Right atrium auricular region (tissue), 2 donors: Measurements from ENCODE around the gene OTOG. TPM values are rescaled to one million over a fixed set of nuclear protein-coding genes. Genes with fewer than 3 reads are reported as not detected.

Experiments used
- DNase-seq: peaks from one replicate; pipeline ENCODE4 v3.0.0-alpha.2; 2019; ENCODE audit warnings: low spot score
- H3K27ac ChIP-seq, 2 donors: fragments of 200-600 bp; sonication (generic); 1 replicate in 1 of 2; 2 replicates in 1 of 2; pipeline ENCODE4 v1.5.1; 2016 to 2019
- H3K27me3 ChIP-seq, 2 donors: fragments of 200-600 bp; sonication (generic); one replicate each; pipeline versions ENCODE4 v1.5.1 to v1.6.0; 2017 to 2019
- H3K36me3 ChIP-seq: fragments of 200-600 bp; sonication (generic); one replicate; pipeline ENCODE4 v1.5.1; 2016
- H3K4me1 ChIP-seq, 2 donors: fragments of 200-600 bp; sonication (generic); one replicate each; pipeline versions ENCODE4 v1.5.1 to v1.6.0; 2017 to 2019
- H3K4me3 ChIP-seq, 2 donors: fragments of 200-600 bp; sonication (generic); 1 replicate in 1 of 2; 2 replicates in 1 of 2; pipeline ENCODE4 v1.5.1; 2017 to 2019; ENCODE audit warnings: mild to moderate bottlenecking in 1 of 2, moderate library complexity in 1 of 2
- H3K9me3 ChIP-seq, 2 donors: fragments of 200-600 bp; sonication (generic); one replicate each; pipeline ENCODE4 v1.5.1; 2019
- total RNA-seq, 2 donors: library from RNA; depleted of rRNA; stranded (reverse); fragments of >200 nt; gene quantifications; one replicate each; pipeline ENCODE4 v1.1.0, GENCODE V29; 2016
- TF ChIP-seq, protein P1 (sequence below), 2 donors: fragments of 200-600 bp; sonication (generic); IDR thresholded peaks; one replicate each; pipeline ENCODE4 v1.5.1; 2019; ENCODE audit warnings: antibody characterized with exemption in 2 of 2

The OTOG gene
- total RNA-seq, 2 donors from 2014 or later = not detected

DNA sequence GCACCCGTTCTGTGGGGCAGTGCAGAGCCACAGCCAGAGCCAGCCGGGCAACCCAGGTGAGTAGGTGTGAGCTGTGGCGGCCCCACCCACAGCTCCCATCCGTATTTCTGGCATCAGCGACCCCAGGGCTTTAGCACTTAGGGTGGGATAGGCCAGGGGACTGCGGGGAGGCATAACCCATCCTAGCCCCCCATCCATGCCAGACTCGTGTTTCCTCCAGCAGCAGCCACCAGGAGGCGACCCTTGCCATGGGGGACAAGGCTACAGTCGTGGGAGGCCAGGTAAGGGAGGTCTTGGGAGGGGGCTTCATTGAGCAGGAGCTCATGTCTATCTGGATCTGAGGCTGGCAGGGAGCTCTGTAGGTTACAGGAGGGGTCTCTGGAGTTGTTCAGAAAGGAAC, 873 bp downstream of the OTOG start:
- Histone ChIP-seq H3K4me1 (no peaks in the 10 kb centered on the region), H3K27ac (no peak overlapping the region), H3K27me3 (no peaks in the 10 kb centered on the region), H3K9me3 (no peaks in the 10 kb centered on the region), H3K36me3 (no peaks in the 10 kb centered on the region), H3K4me3 (no peak overlapping the region)
- DNase-seq = no peak
- TF ChIP-seq, protein P1, sequence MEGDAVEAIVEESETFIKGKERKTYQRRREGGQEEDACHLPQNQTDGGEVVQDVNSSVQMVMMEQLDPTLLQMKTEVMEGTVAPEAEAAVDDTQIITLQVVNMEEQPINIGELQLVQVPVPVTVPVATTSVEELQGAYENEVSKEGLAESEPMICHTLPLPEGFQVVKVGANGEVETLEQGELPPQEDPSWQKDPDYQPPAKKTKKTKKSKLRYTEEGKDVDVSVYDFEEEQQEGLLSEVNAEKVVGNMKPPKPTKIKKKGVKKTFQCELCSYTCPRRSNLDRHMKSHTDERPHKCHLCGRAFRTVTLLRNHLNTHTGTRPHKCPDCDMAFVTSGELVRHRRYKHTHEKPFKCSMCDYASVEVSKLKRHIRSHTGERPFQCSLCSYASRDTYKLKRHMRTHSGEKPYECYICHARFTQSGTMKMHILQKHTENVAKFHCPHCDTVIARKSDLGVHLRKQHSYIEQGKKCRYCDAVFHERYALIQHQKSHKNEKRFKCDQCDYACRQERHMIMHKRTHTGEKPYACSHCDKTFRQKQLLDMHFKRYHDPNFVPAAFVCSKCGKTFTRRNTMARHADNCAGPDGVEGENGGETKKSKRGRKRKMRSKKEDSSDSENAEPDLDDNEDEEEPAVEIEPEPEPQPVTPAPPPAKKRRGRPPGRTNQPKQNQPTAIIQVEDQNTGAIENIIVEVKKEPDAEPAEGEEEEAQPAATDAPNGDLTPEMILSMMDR (IDR thresholded peaks at IDR 0.05) = no peak

DNA sequence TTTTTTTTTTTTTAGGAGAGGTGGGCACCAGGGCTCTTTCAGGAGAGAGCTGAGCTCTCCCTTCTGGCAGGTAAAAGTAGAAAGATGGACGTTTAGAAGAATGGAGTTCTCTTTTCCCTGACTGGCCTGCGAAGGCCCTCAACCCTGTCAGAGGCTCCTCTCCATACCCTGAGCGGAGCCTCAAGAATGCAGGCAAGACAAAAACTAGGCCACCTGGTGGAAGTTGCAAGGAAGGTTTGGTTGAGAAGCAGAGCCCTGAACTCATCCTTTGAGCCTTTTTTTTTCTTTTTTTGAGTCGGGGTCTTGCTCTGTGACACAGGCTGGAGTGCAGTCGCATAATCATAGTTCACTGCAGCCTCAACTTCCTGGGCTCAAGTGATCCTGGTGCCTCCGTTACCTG, 1.4 kb downstream of the OTOG start:
- Histone ChIP-seq H3K36me3 (no peaks in the 10 kb centered on the region), H3K9me3 (no peaks in the 10 kb centered on the region), H3K4me1 (no peaks in the 10 kb centered on the region), H3K27ac (no peak overlapping the region), H3K4me3 (no peak overlapping the region), H3K27me3 (no peaks in the 10 kb centered on the region)
- TF ChIP-seq, protein P1 (IDR thresholded peaks at IDR 0.05) = no peak
- DNase-seq = no peak

DNA sequence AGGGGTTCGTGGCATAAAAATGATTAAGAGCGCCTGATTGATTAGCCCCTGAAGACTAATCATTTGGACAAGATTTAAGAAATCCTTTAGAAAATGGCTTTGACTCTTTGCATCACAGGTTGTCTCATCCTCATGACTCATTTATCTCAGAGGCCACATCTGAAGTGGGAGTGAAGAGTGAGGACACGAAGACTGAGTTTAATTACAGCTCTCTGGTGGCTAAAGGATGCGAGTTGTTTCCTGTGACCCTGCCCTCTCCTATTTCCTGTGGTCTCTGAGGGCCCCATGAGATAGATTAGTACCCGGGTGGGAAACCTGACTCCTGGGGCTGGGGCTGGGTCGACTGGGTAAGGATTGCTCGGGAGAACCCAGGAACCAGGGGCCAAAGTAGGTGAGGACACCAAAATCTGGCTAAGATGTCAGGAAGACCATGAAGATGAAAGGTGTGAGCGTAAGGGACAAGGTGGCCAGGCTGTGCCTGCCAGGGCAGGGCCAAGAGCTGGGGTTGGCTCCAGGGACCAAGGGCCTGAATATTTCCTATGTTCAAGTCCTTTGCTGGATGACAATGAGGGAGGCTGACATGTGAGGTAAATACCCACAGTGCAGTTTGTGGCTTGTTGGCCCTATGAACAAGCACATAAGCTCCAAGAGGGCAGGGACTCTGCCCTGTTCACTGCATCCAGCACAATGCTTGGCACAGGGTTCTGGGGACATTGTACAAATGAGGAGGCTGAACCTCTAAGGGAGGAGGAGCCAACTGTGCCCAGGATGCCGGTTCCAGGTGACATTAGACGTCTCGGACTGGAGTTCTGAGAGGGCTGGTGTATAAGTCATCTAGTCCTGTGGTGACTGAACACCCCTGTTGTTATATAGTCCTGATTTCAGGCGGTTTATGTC, 3.6 kb downstream of the OTOG start:
- H3K9me3 ChIP-seq = no peaks in the 10 kb centered on the region
- no peak overlapping the region for H3K4me3 ChIP-seq
- no peak overlapping the region for H3K27ac ChIP-seq
- TF ChIP-seq, protein P1 (IDR thresholded peaks at IDR 0.05) = no peak
- no peaks in the 10 kb centered on the region for H3K4me1 ChIP-seq
- no peaks in the 10 kb centered on the region for H3K36me3 ChIP-seq
- no peaks in the 10 kb centered on the region for H3K27me3 ChIP-seq
- DNase-seq = no peak

DNA sequence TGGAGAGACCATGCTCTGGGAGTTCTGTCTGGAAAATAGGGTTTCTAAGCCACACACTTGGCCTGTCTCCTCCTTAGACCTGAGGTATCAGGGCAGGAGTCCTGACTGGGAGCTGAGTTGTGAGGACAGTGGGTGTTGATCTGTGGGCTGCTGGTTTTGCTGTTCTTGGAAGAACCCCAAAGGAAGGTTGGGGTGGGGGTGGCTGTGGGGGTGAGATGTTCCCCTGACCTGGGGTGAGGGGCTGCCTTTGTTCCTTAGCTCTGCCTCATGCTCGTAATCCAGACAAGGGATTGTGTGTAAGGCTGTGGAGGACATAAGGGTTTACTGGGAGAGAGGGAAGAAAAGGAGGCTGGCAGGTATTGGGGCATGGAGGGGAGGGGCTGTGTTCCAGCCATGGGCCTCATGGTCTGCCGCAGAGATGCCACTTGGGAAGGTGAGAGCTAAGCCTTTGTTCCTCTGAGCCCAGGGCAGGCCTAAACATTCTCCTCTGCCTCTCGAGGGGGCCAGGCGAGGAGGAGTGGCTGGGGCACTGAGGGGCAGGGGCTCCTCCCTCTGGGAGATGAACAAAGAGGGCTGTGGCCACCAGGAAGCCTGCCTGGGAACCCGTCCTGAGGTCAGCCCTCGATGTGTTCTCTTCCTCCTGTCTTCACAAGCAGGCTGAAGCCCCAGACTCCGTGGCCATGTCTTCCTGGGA, 4.4 kb downstream of the OTOG start:
- no peaks in the 10 kb centered on the region for H3K27me3 ChIP-seq
- no peaks in the 10 kb centered on the region for H3K36me3 ChIP-seq
- H3K9me3 ChIP-seq = no peaks in the 10 kb centered on the region
- TF ChIP-seq, protein P1 (IDR thresholded peaks at IDR 0.05) = no peak
- no peak for DNase-seq
- H3K4me3 ChIP-seq = no peak overlapping the region
- no peak overlapping the region for H3K27ac ChIP-seq
- no peaks in the 10 kb centered on the region for H3K4me1 ChIP-seq

DNA sequence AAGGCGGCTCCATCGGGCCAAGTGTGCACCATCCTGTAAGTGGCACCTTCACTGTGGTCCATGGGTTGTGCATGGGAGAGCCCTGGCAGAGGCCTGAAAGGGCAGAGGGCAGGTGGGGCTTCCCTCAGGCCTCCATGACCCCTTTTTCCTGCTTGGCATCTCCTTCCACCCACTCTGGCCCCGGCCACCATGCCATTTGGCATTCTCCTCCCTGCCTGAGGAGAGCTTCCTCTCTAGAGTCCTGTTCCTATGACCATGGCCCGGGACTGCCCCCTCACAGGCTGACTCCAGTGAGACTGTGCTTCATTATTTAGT, 4.9 kb downstream of the OTOG start:
- TF ChIP-seq, protein P1 (IDR thresholded peaks at IDR 0.05) = no peak
- no peaks in the 10 kb centered on the region for H3K27me3 ChIP-seq
- H3K36me3 ChIP-seq = no peaks in the 10 kb centered on the region
- no peaks in the 10 kb centered on the region for H3K9me3 ChIP-seq
- H3K4me3 ChIP-seq = no peak overlapping the region
- DNase-seq = no peak
- no peaks in the 10 kb centered on the region for H3K4me1 ChIP-seq
- H3K27ac ChIP-seq = no peak overlapping the region
